GM21526 (cell line): Measurements from ENCODE around the gene DDX6.

Source experiments
- ATAC-seq: cut with Tn5 transposase; IDR thresholded peaks from one replicate; pipeline ENCODE4 v1.9.1; 2021; ENCODE audit warnings: moderate library complexity; ENCODE audit not compliant: unreplicated experiment, low FRiP score

Gene DDX6

DNA sequence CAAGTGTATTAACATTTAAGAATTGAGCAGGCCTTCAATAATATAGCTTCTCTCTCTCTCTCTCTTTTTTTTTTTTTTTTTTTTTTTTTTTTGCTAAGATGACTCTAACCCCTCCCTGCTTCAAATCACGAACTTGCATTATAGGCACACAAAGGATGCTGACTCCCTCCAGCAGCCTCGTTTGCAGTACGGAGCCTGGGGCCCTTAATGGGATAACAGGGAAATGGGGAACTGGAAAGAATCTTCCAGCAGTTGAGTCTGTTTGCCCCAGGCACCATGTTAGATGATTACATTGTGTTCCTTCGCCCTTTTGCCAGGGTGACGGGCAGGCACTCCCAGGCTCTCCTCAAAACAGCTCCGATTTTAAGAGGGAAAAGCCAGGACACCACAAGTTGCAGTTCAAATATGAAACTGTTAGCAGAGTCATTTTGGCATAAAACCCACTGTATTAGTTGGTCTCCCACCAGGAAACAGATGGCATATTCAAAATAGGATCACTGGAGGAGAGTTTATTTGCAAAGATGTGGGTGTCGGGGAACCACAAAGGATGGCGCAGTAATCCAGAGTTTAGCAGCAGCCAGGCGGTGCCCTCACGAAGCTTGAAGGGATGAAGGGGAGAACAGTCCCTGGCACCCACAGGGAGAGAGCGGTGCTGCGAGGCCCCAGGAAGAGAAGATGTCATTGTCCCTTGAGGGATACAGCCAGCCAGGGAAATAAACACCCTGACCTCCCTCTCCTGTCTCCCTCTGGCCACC, 85.0 kb downstream of the DDX6 start:
- no peak for ATAC-seq

DNA sequence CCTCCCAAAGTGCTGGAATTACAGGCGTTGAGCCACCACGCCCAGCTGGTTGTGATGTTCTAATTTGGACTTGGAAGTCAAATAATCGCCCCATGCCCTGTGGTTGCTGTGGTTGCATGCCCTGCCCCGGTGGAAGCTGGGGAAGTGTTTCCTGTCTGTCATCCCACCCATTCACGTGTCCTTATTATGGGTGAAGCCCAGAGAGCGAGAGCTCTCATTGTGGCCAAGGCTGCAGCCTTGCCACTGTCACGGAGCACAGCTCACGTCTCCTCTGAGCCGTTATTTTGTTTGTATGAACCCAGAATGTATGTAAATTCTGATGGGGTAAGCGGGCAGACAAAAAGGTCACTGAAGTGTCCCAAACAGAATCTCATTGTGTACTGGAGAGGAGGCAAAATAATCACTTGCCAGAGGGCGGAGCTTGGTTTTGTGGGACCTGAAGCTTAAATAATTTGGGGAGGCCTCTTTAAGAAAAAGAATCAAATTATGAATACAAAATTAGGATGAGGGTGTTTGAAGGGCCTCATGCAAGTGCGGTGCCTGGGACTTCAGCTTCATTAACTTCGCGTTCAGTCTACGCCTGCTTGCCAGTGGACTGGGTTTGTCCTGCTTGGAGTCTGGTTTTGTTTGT, 85.7 kb downstream of the DDX6 start:
- no peak for ATAC-seq

GRCh38 chr11:118703563-118704106, 87.3 kb downstream of the DDX6 start:
- no peak for ATAC-seq

DNA sequence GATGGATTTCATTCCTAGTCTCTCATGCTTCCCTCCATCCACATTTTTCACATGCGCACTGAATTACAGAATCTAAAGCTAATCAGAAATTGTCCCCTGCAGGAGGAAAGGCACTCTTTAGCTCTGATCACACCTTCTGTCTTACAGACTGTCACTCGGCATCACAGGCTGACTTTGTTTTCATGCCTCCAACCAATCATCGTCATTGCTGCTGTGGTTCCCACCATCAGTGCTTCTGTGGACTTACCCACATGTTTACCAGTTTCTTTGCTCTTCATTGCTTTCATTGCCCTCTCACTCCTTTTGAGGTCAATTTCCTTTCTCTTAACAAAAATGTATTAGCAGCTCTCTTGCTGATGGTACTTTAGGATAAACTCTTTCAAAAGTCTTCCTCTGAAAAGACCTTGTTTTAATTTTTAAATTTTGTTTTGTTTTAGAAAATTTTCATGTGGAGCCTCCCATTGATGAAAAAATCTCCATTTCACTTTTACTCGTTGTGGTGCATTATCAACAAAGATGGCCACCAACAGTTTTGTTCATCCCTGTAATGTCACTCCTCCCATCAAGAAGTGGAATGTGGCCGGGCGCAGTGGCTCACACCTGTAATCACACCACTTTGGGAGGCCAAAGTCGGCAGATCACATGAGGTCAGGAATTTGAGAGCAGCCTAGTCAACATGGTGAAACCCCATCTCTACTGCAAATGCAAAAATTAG, 91.3 kb downstream of the DDX6 start:
- no peak for ATAC-seq
